Stimulated activated CD8-positive, alpha-beta memory T cell treated with anti-CD3 and anti-CD28 coated beads, Interleukin-2, amount 100 ng/mL, for 1 hour (primary cell): ENCODE measurements around the gene HIVEP3.

Experiments
- DNase-seq, 2 donors: peaks; one replicate each; pipeline ENCODE4 v3.0.0-alpha.2; 2020; ENCODE audit warnings: low read depth in 2 of 2

HIVEP3 gene

GRCh38 chr1:41484402-41485241 is 434.1 kb downstream of the HIVEP3 start, which contains the start of gene EDN2:
Gene EDN2 (minus strand): TSS chr1:41484683. CDS start chr1:41484601, 82 bp downstream.
- no peak for DNase-seq

- no peak for DNase-seq
Measured at GRCh38 chr1:41483960-41484401, 434.7 kb downstream of the HIVEP3 start.

- DNase-seq, result no peak
Measured at GRCh38 chr1:41483001-41483850, 435.5 kb downstream of the HIVEP3 start.

- no peak for DNase-seq
Measured at GRCh38 chr1:41482001-41482765, 436.5 kb downstream of the HIVEP3 start.

GRCh38 chr1:41481109-41481775 is 437.5 kb downstream of the HIVEP3 start:
- no peak for DNase-seq

- no peak for DNase-seq
Measured at GRCh38 chr1:41480204-41481108, 438.3 kb downstream of the HIVEP3 start.

GRCh38 chr1:41479808-41480160 is 438.9 kb downstream of the HIVEP3 start:
- DNase-seq, result no peak

- DNase-seq, result no peak
Measured at GRCh38 chr1:41479000-41479807, 439.5 kb downstream of the HIVEP3 start.

GRCh38 chr1:41478118-41478748 is 440.5 kb downstream of the HIVEP3 start:
- DNase-seq, result no peak

- no peak for DNase-seq
Measured at GRCh38 chr1:41476807-41477361, 441.8 kb downstream of the HIVEP3 start.

- DNase-seq, result no peak
Measured at GRCh38 chr1:41475859-41476567, 442.7 kb downstream of the HIVEP3 start.

GRCh38 chr1:41475346-41475745 is 443.4 kb downstream of the HIVEP3 start:
- DNase-seq, result no peak

- DNase-seq, result no peak
Measured at GRCh38 chr1:41474490-41475271, 444.0 kb downstream of the HIVEP3 start.

GRCh38 chr1:41473738-41474362 is 444.9 kb downstream of the HIVEP3 start:
- DNase-seq, result no peak

- no peak for DNase-seq
Measured at GRCh38 chr1:41471658-41472057, 447.1 kb downstream of the HIVEP3 start.

GRCh38 chr1:41469706-41470105 is 449.0 kb downstream of the HIVEP3 start:
- DNase-seq, result no peak
